ENCODE data around the gene PNRC2. TPM values are rescaled to one million over a fixed set of nuclear protein-coding genes. Genes with fewer than 3 reads are reported as not detected.
A peak's percentile ranks its signal among the peaks of the same experiment; 100 is the strongest.

PNRC2 gene
- total and polyA plus RNA-seq, 2 of the 13 experiments (the other 11 are each of a cell fraction or from before 2014, with no cell fraction given): 74.9 to 97.5 TPM

- TF ChIP-seq TP53 (CRISPR knock-in tag; conservative IDR thresholded peaks at IDR 0.05): no peak
- no peak for TF ChIP-seq CREB1 (IDR thresholded peaks at IDR 0.05)
- TF ChIP-seq CREB1 (CRISPR knock-in tag; IDR thresholded peaks at IDR 0.05): 0 out of 2 replicates have a peak, but pooled peaks have one; percentile 4
- TF ChIP-seq NONO (IDR thresholded peaks at IDR 0.05): no peak
- TF ChIP-seq NONO (CRISPR knock-in tag; conservative IDR thresholded peaks at IDR 0.05): peak; percentile 55; the same call in 1 of the 2 replicates
- TF ChIP-seq RBM22 (optimal IDR thresholded peaks at IDR 0.05; ENCODE audit: low read length): peak; percentile 91
- TF ChIP-seq POLR2AphosphoS5 (IDR thresholded peaks at IDR 0.05; ENCODE audit: low read depth, low read length): peak; percentile 77
- TF ChIP-seq ZBTB42 (CRISPR knock-in tag; IDR thresholded peaks at IDR 0.05): no peak
- TF ChIP-seq SRSF4 (IDR thresholded peaks at IDR 0.05; ENCODE audit: low read depth, low read length, poor library complexity, severe bottlenecking): no peak
- TF ChIP-seq HMGXB4 (CRISPR knock-in tag; IDR thresholded peaks at IDR 0.05; ENCODE audit: borderline replicate concordance in 1 of 2, low read depth in 1 of 2): 0 out of 4 replicates have a peak, but pooled peaks of 1 of the 2 experiments have one; percentile 20
- 0 out of 2 replicates have a peak, but pooled peaks have one; percentile 9 for TF ChIP-seq NCOA2 (CRISPR knock-in tag; IDR thresholded peaks at IDR 0.05)
- TF ChIP-seq ZNF547 (CRISPR knock-in tag; IDR thresholded peaks at IDR 0.05): no peak
- TF ChIP-seq SSRP1 (CRISPR knock-in tag; IDR thresholded peaks at IDR 0.05): no peak
- peak; percentile 67 for TF ChIP-seq AGO2 (optimal IDR thresholded peaks at IDR 0.05; ENCODE audit: low read depth, low read length)
- TF ChIP-seq ZHX1 (CRISPR knock-in tag; IDR thresholded peaks at IDR 0.05; ENCODE audit: low read depth): no peak
- TF ChIP-seq POLR2G (IDR thresholded peaks at IDR 0.05; ENCODE audit: low read depth, low read length): peak; percentile 73
- no peak for TF ChIP-seq ZNF7 (CRISPR knock-in tag; IDR thresholded peaks at IDR 0.05)
- TF ChIP-seq MBD4 (IDR thresholded peaks at IDR 0.05; ENCODE audit: borderline replicate concordance, low read length): peak; percentile 93
Observed at GRCh38 chr1:23963617-23964234, 4.1 kb downstream of the PNRC2 start (continued).
